Epithelial cell of prostate (primary cell): ENCODE data around the gene LECT2.

Experiments used
- DNase-seq: peaks from one replicate; pipeline ENCODE4 v3.0.0-alpha.2; 2011; ENCODE audit warnings: low read depth, low spot score
- H3K27ac ChIP-seq: fragments of 450-650 bp; 2 replicates; pipeline ENCODE4 v1.5.1; 2017; ENCODE audit warnings: mild to moderate bottlenecking

The LECT2 gene

DNA sequence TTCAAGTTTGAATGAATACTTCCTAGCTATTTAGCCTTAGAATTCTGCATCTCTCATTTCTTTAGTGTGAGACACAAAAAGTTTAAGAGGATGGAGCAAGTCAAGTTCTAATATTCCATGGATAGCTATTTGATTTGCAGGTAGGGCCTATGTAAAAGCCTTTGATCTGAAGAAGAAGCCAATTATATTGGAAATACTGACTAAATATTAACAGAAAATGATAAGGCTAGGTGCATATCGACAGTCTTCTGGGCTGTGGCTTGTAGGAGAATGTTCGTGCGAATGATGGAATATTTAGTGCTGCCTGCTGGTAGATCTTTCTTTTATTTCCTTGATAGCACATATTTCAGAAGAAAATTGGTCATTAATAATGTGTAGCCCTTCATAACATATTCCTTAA, at the start of gene LECT2:
TSS of gene LECT2 (minus strand) at position 85 of the 400 bp plus-strand sequence. CDS start 150 bp downstream, outside the sequence.
- no peak for DNase-seq
- H3K27ac ChIP-seq = no peak within 1 kb of the TSS

DNA sequence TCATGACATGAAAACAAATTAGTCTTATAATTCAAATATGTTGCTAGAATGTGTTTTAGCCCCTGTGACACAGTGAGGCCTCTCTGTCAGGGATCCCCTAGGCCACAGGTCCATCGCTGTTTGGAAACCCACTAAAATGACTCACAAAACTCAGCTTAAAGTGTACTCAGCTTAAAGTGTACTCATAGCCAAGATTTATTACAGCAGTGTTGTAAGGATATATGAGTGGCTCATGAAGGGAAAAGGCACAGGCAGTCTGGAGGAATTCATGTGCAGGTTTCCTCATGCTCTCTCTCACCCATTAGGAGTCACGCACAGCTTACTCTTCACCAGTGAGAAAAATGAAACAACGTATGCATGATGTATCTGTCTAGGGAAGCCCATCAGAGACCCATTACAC, 49.7 kb upstream of the LECT2 start:
- DNase-seq = peak; percentile 81
- peak overlapping the region; percentile 79 for H3K27ac ChIP-seq

- no peak for DNase-seq
- no peak overlapping the region for H3K27ac ChIP-seq
These were observed 46.7 kb upstream of the LECT2 start for GRCh38 chr5:136001466-136001981.

DNA sequence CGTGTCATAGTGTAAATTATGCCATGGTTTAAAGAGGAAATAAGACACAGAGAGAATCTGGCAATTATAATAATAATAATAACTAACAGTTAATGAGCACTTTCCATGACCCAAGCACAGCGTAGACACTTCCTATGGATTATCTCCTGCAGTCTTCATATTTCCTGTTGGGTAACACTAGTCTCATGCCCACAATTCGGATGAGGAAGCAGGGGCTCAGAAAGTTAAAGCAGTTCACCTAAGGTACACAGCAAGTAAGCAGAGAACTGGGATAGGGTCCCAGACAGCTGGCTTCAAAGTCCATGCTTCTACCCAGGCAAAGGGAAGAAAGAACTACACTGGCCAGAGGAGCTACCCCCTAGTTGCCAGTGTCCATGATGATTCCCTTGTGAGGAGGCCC, 46.1 kb upstream of the LECT2 start:
- DNase-seq = no peak
- no peak overlapping the region for H3K27ac ChIP-seq

DNA sequence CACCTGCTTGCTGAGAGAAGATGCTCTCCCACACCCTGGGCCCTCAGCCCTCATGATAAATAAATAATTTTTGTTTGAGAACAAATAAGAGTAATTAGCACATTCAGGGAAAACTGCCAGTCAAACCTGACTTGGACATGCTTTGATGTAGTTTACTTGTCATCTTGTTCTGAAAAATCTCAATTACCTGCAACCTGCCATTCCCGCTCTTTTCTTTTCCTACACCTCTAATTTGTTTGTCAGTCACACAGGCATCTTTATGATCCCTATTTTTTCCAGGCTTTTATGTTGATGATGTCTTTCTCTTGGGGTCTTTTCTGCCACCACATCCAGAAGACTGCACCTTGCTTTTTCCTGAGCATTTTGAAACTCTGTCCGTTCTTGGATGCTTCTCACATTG, 45.4 kb upstream of the LECT2 start:
- no peak for DNase-seq
- H3K27ac ChIP-seq = peak overlapping the region; percentile 20

DNA sequence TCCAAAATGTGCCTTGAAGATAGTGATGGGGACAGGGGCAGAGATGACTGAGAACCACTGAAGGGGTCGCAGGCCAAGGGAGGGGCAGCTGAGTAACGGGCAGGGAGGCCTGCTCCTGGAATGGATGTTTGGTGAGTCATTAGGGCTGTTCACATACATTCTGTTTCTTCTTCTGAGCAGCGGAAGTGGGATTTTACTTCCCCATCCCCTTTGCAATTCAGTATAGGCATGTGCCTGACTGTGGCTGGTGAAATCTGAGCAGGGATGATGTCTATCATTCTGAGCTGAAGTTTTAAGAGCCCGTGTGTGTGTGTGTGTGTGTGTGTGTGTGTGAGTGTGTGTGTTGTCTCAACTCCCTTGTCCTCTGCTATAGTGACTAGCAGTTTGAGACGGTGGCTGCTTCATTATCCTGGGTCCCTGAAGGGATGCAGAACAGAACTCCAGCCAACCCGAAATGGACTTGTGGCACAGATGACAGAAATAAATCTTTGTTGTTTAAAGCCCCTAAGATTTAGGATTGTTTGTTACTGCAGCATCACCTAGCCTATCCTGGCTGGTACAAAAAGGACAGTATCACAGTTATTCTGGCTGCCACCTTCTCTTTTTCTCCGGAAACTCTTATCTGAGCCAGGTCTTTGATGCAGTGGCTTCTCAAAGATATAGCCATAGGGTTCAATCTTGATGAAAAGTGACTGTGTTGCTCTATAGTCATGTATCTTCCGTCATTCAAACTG, 44.8 kb upstream of the LECT2 start:
- peak overlapping the region; percentile 20 for H3K27ac ChIP-seq
- DNase-seq = no peak

GRCh38 chr5:135998889-135999288, 44.1 kb upstream of the LECT2 start:
- DNase-seq = no peak
- no peak overlapping the region for H3K27ac ChIP-seq

GRCh38 chr5:135997673-135998335, 43.0 kb upstream of the LECT2 start:
- no peak for DNase-seq
- H3K27ac ChIP-seq = no peak overlapping the region

DNA sequence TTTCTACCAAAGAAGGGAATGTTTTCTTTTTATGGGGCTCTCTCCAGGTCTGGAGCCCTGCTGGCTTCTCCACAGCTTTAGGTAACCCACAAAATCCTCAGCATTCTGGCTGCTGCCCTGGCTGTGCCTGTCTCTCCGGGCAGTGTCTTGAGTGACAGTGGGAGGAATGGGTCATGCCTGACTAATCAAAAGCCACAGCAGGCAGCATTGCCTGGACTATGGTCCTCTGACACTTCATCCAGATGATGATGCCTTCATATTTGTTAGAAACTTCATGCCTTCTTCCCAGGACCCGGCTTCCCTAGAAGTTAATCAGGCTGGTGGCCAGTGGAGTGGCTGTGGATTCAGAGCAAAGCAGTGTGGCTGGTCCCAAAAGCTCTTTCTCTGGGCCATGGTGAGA, 41.8 kb upstream of the LECT2 start:
- H3K27ac ChIP-seq = no peak overlapping the region
- no peak for DNase-seq

DNA sequence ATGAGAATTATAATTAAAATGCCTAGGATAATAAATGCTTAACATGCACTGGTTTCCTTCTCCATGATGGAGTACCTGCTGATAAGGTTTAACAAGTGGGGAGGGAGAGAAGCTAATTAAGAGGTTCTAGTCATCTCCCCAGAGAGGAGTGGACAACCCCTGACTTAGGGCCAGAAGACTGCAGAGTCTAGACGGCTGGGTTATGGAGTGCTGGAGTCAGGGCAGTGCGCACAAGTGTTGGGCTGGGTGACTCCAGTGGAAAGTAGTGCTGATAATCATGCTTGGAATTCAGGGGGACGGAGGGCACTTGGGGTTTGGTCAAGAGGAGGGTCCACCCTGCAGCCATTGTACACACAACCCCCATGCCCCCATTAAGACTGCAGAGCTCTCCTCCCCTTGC, 41.2 kb upstream of the LECT2 start:
- DNase-seq = no peak
- no peak overlapping the region for H3K27ac ChIP-seq

GRCh38 chr5:135993880-135994636, 39.3 kb upstream of the LECT2 start:
- no peak for DNase-seq
- no peak overlapping the region for H3K27ac ChIP-seq

- H3K27ac ChIP-seq = no peak overlapping the region
- DNase-seq = no peak
These were observed 38.6 kb upstream of the LECT2 start for GRCh38 chr5:135993335-135993879.

DNA sequence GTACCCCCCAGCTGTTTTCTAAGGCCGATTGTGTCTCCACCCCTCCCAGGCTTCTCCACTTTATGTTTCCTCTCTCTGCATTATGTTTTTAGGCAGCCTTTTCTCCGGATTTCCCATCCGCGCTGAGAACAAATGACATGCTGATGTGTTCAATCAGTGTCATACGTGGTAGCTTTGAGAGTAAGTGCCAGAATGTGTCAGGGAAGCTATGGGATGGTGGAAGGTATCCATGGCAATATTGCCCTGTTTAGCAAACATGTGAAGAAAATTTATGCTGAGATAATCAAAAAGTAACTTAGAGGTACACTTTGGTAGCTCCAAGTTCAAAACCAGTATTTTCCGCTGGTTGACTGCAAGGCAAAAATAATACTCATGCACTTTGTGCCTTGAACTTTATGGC, 36.6 kb upstream of the LECT2 start:
- H3K27ac ChIP-seq = no peak overlapping the region
- DNase-seq = no peak

DNA sequence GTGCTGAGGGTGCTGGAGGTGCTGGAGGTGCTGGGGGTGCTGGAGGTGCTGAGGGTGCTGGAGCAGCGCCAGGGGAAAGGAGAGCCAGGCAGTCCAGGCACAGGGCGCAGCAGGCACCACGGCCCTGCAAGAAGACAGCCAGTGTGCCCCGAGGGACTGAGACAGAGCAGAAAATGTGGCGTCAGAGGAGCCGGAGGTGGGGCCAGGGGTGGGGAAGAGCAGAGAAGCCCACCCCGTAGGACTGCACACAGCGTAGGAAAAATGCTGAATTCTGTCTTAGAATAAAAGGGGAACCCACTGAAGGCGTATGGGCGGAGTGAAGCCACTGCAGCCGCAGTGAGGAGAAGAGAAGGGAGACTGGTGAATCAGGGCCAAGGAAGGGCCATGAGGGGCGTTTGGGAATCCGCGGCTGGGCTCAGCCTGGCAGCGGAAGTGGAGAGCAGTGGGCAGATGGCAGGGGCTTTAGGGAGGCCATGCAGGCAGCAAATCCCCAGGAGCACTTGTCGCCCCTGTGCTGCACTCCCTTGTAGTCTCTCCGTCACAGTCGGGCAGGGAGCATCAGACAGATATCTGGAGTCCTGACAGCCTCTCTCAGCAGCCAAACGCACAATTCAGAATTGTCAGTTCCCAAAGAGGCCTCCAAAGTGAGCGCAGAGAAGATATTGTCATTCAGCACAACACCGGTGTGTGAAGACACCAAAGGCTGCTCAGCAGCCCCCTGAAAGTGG, 35.9 kb upstream of the LECT2 start:
- no peak for DNase-seq

GRCh38 chr5:135989686-135990085, 34.9 kb upstream of the LECT2 start:
- DNase-seq = no peak
- no peak overlapping the region for H3K27ac ChIP-seq

More for the DNA sequence above, 35.9 kb upstream of the LECT2 start:
- H3K27ac ChIP-seq = no peak overlapping the region

- DNase-seq = no peak
- H3K27ac ChIP-seq = no peak overlapping the region
These were observed 33.8 kb upstream of the LECT2 start for GRCh38 chr5:135988546-135988945.

- H3K27ac ChIP-seq = no peak overlapping the region
These were observed 32.2 kb upstream of the LECT2 start for GRCh38 chr5:135986891-135987401.

DNA sequence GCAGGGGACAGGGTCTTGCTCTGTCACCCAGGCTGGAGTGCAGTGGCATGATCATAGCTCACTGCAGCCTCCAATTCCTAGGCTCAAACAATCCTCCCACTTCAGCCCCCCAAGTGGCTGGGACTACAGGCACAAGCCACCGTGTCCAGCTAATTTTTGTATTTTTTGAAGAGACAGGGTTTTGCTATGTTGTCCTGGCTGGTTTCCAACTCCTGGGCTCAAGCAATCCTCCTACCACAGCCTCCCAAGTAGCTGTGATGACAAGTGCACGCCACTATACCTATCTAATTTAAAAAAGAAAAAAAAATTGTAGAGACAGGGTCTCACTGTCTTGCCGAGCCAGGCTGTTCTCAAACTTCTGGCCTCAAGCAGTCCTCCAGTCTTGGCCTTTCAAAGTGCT, 31.6 kb upstream of the LECT2 start:
- DNase-seq = no peak
- no peak overlapping the region for H3K27ac ChIP-seq

More at GRCh38 chr5:135986891-135987401, 32.2 kb upstream of the LECT2 start:
- DNase-seq = no peak

DNA sequence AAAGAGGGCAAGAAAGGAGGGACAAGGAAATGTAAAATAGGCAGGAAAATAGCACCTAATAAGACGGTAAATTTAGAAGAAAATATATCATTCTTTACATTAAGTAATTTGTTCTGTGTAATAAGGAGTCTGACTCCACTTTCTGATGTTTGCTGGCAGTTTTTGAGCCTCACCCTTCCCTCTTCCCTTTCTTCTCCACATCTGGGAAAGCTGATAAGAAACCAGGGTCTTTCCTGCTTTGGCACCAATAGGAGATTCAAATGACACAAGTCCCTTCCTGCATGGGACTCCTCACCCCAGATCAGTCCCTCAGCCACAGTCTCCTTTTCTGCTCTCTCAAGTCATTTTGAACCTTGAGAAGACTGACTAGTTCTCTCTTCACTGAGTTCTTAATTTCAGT, 31.2 kb upstream of the LECT2 start:
- H3K27ac ChIP-seq = no peak overlapping the region
- no peak for DNase-seq

- H3K27ac ChIP-seq = no peak overlapping the region
- DNase-seq = no peak
These were observed 25.8 kb upstream of the LECT2 start for GRCh38 chr5:135980620-135981019.
